HL-60 (cell line): ENCODE data around the gene PRCD.

Experiments
- DNase-seq, 2 experiments: peaks; one replicate each; pipeline ENCODE4 v3.0.0-alpha.2; 2010 to 2020; ENCODE audit warnings: low read depth in 1 of 2, low spot score in 1 of 2
- H3K27ac ChIP-seq: fragments of 250-450 bp; sonication (Bioruptor Pico); replicated peaks from 2 replicates; pipeline ENCODE4 v1.5.1; 2020; ENCODE audit warnings: mild to moderate bottlenecking, moderate library complexity
- H3K27me3 ChIP-seq: fragments of 250-450 bp; sonication (Bioruptor Pico); 2 replicates; pipeline ENCODE4 v1.5.1; 2021; ENCODE audit warnings: mild to moderate bottlenecking, moderate library complexity; ENCODE audit not compliant: insufficient read depth, poor library complexity, severe bottlenecking
- H3K4me3 ChIP-seq: replicated peaks from 2 replicates; pipeline ENCODE4 v1.5.1; 2011; ENCODE audit warnings: mild to moderate bottlenecking, control low read depth, low read length; ENCODE audit not compliant: insufficient read depth
- CTCF ChIP-seq: IDR thresholded peaks from one replicate; pipeline ENCODE4 v1.5.1; 2011; ENCODE audit warnings: low read length, control low read depth, inconsistent platforms; ENCODE audit not compliant: insufficient read depth
- GABPA ChIP-seq: IDR thresholded peaks from 2 replicates; pipeline ENCODE4 v1.6.1; 2012; ENCODE audit warnings: low read depth
- POLR2AphosphoS5 ChIP-seq: IDR thresholded peaks from 2 replicates; pipeline ENCODE4 v1.6.1; 2012; ENCODE audit warnings: low read depth
- REST ChIP-seq: IDR thresholded peaks from 2 replicates; pipeline ENCODE4 v1.6.1; 2012; ENCODE audit warnings: low read depth; ENCODE audit not compliant: insufficient replicate concordance
- SPI1 ChIP-seq: IDR thresholded peaks from 2 replicates; pipeline ENCODE4 v1.6.1; 2012; ENCODE audit warnings: low read depth, mild to moderate bottlenecking, borderline replicate concordance

The PRCD gene

GRCh38 chr17:76551685-76552084, 11.8 kb downstream of the PRCD start:
- no peak for DNase-seq
- no peak for TF ChIP-seq POLR2AphosphoS5
- H3K27ac ChIP-seq = no peak overlapping the region
- no peak overlapping the region for H3K4me3 ChIP-seq
- no peaks in the 10 kb centered on the region for H3K27me3 ChIP-seq

GRCh38 chr17:76553178-76553908, 13.5 kb downstream of the PRCD start:
- Histone ChIP-seq H3K27ac (no peak overlapping the region), H3K27me3 (no peaks in the 10 kb centered on the region), H3K4me3 (no peak overlapping the region)
- TF ChIP-seq CTCF (no peak), POLR2AphosphoS5 (no peak), REST (no peak), GABPA (no peak), SPI1 (no peak)
- DNase-seq = no peak

GRCh38 chr17:76554131-76554530, 14.3 kb downstream of the PRCD start:
- Histone ChIP-seq H3K27me3 (no peaks in the 10 kb centered on the region), H3K27ac (no peak overlapping the region), H3K4me3 (no peak overlapping the region)
- no peak for TF ChIP-seq SPI1
- no peak for TF ChIP-seq CTCF
- TF ChIP-seq GABPA = no peak
- TF ChIP-seq POLR2AphosphoS5 = no peak
- TF ChIP-seq REST = no peak
- DNase-seq = no peak

- H3K27me3 ChIP-seq = no peaks in the 10 kb centered on the region
- peak; percentile 70 to 75 for DNase-seq
- peak overlapping the region; percentile 96 for H3K27ac ChIP-seq
- peak; percentile 14 for TF ChIP-seq REST
- TF ChIP-seq GABPA = no peak
- peak overlapping the region; percentile 83 for H3K4me3 ChIP-seq
Measured at GRCh38 chr17:76556765-76557367, 17.0 kb downstream of the PRCD start.
